Nephron progenitor cell (in vitro differentiated cells): ENCODE measurements around the gene HTT.

Source experiments
- DNase-seq: peaks from one replicate; pipeline ENCODE4 v3.0.0; 2021
- H3K27ac Mint-ChIP-seq: 2 replicates; pipeline ENCODE4 v1.8.0; 2021; ENCODE audit warnings: mild to moderate bottlenecking, moderate library complexity, mixed read lengths
- H3K27me3 Mint-ChIP-seq: 2 replicates; pipeline ENCODE4 v1.8.0; 2021; ENCODE audit warnings: mild to moderate bottlenecking, low read depth, mixed read lengths; ENCODE audit not compliant: poor library complexity
- H3K36me3 Mint-ChIP-seq: 2 replicates; pipeline ENCODE4 v1.8.0; 2021; ENCODE audit warnings: low read depth, mixed read lengths
- H3K4me1 Mint-ChIP-seq: 2 replicates; pipeline ENCODE4 v1.8.0; 2021; ENCODE audit warnings: mixed read lengths
- H3K4me3 Mint-ChIP-seq: 2 replicates; pipeline ENCODE4 v1.8.0; 2021; ENCODE audit warnings: mild to moderate bottlenecking, moderate library complexity, mixed read lengths
- H3K9me3 Mint-ChIP-seq: 2 replicates; pipeline ENCODE4 v1.8.0; 2021; ENCODE audit warnings: mild to moderate bottlenecking, moderate library complexity, mixed read lengths
- TF ChIP-seq, protein P1 (sequence below): fragments of 200-600 bp; sonication (generic); IDR thresholded peaks from 2 replicates; pipeline ENCODE4 v1.5.0; 2021; ENCODE audit warnings: antibody characterized with exemption

The HTT gene

DNA sequence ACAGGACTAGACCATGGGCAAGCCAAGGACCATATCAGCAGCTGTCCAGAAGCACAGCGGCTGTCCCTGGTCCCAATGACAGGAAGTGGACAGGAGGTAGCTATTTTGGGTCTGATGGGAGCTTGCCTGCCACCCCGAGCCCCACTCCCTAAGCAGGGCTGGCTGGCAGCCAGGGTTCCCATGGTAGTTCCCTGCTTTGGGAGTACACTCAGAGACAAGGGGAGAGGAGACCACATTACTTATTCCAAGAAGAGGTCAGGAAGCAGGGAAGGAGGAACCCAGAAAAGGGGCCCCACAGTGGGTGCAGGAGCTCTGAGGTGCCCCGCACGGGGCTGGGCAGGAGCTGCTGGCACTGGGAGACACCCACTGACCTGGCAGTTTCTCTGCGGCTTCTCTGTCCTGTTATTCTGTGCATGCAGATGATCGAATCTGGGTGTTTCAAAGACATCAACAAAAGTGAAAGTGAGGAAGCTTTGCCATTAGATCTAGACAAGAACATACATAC lies 36.5 kb upstream of the HTT start:
- Mint-ChIP-seq H3K4me3 (no peak overlapping the region), H3K27ac (no peak overlapping the region), H3K36me3 (no peaks in the 10 kb centered on the region), H3K9me3 (no peaks in the 10 kb centered on the region), H3K27me3 (peaks cover 30% of the 10 kb centered on the region), H3K4me1 (peaks cover 16% of the 10 kb centered on the region)
- no peak for DNase-seq
- TF ChIP-seq, protein P1, sequence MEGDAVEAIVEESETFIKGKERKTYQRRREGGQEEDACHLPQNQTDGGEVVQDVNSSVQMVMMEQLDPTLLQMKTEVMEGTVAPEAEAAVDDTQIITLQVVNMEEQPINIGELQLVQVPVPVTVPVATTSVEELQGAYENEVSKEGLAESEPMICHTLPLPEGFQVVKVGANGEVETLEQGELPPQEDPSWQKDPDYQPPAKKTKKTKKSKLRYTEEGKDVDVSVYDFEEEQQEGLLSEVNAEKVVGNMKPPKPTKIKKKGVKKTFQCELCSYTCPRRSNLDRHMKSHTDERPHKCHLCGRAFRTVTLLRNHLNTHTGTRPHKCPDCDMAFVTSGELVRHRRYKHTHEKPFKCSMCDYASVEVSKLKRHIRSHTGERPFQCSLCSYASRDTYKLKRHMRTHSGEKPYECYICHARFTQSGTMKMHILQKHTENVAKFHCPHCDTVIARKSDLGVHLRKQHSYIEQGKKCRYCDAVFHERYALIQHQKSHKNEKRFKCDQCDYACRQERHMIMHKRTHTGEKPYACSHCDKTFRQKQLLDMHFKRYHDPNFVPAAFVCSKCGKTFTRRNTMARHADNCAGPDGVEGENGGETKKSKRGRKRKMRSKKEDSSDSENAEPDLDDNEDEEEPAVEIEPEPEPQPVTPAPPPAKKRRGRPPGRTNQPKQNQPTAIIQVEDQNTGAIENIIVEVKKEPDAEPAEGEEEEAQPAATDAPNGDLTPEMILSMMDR: no peak

DNA sequence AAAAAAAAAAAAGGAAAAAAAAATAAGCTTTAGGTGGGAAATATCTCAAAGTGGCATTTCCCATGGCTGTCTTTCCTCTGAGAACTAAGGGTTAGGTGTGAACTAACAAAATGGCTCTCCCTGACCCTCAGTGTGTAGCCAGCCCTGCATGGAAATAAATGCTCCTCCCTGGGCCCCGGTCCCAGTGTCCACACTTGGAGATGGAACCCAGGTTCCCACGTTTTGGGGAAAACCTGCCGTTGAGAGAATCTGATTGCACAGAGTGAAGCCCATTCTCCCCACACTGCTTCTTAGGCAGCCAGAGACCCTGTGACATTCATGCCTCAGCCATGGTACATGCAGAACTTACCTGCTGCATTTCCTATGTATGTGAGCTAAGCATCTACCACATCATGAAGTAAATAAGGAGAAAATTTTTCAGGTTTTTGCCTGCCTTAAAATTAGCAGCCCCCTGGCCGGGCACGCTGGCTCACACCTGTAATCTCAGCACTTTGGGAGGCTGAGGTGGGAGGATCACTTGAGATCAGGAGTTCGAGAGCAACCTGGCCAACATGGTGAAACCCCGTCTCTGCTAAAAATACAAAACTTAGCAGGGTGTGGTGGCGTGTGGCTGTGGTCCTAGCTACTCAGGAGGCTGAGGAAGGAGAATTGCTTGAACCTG lies 34.6 kb upstream of the HTT start:
- no peak overlapping the region for H3K4me3 Mint-ChIP-seq
- DNase-seq: no peak
- peaks cover 12% of the 10 kb centered on the region for H3K4me1 Mint-ChIP-seq
- no peaks in the 10 kb centered on the region for H3K9me3 Mint-ChIP-seq
- H3K27me3 Mint-ChIP-seq: peaks cover 32% of the 10 kb centered on the region
- H3K36me3 Mint-ChIP-seq: no peaks in the 10 kb centered on the region
- TF ChIP-seq, protein P1: no peak
- no peak overlapping the region for H3K27ac Mint-ChIP-seq

DNA sequence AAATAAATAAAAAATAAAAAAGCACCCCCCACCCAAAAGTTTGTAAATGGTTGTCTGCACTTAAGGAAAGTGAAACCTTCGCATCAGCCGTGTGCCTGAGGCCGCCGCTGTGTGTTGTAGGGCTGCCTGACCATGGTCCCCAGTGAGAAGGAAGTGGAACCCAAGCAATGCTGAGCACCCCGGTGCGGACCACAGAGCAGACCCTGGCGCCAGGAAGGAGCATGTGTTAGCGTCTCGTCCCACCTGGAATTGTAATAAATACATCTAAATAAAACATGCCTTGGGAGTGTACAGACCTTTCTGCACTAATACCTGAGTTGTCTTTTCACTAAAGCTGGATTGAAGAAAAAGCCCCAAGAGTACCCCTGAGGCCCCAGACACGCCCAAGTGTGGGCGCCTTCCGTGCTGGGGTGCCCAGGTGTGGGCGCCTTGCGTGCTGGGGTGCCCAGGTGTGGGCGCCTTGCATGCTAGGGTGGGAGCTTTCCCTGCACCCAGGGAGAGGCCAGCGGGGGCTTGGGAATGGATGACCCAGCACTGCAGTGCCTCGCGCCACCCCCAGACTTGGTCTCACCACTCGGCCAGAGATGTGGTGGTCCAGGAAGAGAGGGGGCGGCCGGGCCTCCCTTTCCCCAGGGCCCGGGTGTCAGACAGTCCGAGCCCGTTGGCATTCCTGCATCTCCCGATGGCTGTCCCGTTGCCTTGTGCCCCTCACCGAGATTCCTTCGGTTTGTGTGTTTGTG lies 33.9 kb upstream of the HTT start:
- no peak overlapping the region for H3K4me3 Mint-ChIP-seq
- H3K36me3 Mint-ChIP-seq: no peaks in the 10 kb centered on the region
- peaks cover 12% of the 10 kb centered on the region for H3K4me1 Mint-ChIP-seq
- TF ChIP-seq, protein P1: no peak
- DNase-seq: no peak
- no peaks in the 10 kb centered on the region for H3K9me3 Mint-ChIP-seq
- H3K27ac Mint-ChIP-seq: no peak overlapping the region
- H3K27me3 Mint-ChIP-seq: peaks cover 40% of the 10 kb centered on the region

DNA sequence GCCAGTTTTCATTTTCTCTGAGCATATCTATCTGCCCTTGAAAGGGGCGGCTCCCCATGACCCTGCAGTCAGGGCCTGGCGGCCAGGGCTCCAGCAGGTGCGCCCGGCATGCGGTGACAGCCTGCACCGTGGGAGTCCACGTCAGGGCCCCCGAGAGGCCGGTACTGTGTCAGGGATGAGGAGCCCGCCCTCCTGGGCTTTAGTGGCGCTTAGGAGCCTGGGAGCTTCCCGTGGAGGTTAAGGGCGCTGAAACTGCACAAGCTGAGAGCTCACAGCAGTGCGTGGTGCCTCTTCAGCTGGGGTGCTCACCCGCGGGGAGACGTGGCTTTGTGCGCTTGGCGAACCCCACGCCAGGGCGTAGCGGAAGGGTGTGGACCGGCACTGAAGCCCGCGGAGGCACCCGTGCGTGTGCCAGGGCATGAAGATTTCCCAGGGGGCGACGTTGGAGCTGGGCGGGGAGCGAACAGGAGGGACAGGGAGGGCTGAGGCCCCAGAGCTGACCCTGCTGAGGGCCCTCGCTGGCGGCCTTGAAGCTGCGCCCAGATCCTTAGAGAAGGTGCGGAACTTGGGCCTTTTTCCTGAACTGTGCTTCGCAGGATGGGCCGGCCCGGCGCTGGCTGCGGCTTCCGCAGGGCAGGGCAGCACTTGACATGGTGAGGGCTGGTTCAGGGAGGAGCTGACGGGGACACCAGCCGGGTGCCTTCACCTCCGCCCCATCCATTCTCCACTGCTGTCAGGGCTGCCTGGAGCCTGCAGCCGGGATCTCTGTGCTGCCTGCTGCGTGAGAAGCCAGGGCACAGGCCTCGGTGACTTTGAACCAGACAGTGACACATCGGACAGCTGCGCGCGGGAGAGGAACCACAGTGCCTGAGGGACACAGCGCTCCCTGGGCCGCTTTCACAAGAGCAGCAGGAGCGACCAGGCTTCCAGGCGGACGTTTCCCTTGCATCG lies 33.0 kb upstream of the HTT start:
- Mint-ChIP-seq H3K27ac (no peak overlapping the region), H3K4me3 (no peak overlapping the region), H3K9me3 (no peaks in the 10 kb centered on the region), H3K36me3 (no peaks in the 10 kb centered on the region), H3K4me1 (peaks cover 8% of the 10 kb centered on the region), H3K27me3 (peaks cover 38% of the 10 kb centered on the region)
- no peak for DNase-seq
- TF ChIP-seq, protein P1: no peak

DNA sequence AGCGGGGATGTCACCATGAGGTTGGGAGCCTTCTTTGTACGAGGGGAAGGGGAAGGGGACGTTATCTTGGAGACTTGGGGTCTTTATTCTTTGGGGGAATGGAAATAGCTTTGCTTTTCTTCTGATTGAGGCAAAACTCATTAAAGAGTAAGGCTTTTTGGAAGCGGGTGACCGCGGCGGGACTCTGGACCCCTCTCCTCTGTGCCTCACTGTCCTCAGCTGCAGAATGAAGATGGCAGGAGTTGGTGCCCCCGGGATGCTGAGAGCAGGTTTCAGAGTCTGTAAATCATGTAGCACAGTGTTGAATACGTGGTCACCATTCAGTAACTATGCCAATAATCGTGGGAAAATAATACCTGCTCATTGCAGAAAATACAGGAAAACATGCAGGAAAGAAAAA lies 32.3 kb upstream of the HTT start:
- TF ChIP-seq, protein P1: no peak
- peak overlapping the region; percentile 59 for H3K27ac Mint-ChIP-seq
- no peaks in the 10 kb centered on the region for H3K36me3 Mint-ChIP-seq

More for the DNA sequence above, 32.3 kb upstream of the HTT start:
- Mint-ChIP-seq H3K9me3 (no peaks in the 10 kb centered on the region), H3K4me3 (no peak overlapping the region), H3K27me3 (peaks cover 32% of the 10 kb centered on the region), H3K4me1 (peaks cover 2% of the 10 kb centered on the region)
- no peak for DNase-seq
